BJ (cell line): ENCODE results near the gene TMEM272. TPM values are rescaled to one million over a fixed set of nuclear protein-coding genes. Genes with fewer than 3 reads are reported as not detected.
A peak's percentile ranks its signal among the peaks of the same experiment; 100 is the strongest.

Source experiments
- CTCF ChIA-PET: fragments of 350-600 bp; formaldehyde crosslinking; extraction: SDS; loops from one replicate; lab custom pipeline; 2021; ENCODE audit warnings: antibody characterized with exemption, inconsistent platforms; lab: Yijun Ruan, JAX
- POLR2A ChIA-PET: fragments of 300-600 bp; sonication (Branson Sonifier 250); formaldehyde crosslinking; extraction: SDS; loops from one replicate; lab custom pipeline; 2021; ENCODE audit warnings: antibody characterized with exemption; lab: Charles Lee
- DNase-seq: peaks from one replicate; pipeline ENCODE4 v3.0.0-alpha.2; 2011; ENCODE audit warnings: low read depth
- H3K27me3 ChIP-seq: 2 replicates; pipeline ENCODE4 v1.6.0; 2011; ENCODE audit warnings: low read length; ENCODE audit not compliant: control insufficient read depth, insufficient read depth
- H3K36me3 ChIP-seq: 2 replicates; pipeline ENCODE4 v1.5.1; 2011; ENCODE audit warnings: low read length; ENCODE audit not compliant: control insufficient read depth, insufficient read depth
- H3K4me3 ChIP-seq: 2 replicates; pipeline ENCODE4 v1.5.1; 2011; ENCODE audit warnings: low read depth, mild to moderate bottlenecking, control low read depth, low read length
- polyA plus RNA-seq: library from polyadenylated mRNA; depleted of rRNA; stranded (reverse); fragments of >200 nt; gene quantifications from 2 replicates; pipeline ENCODE4 v1.2.3, GENCODE V29; 2011
- TF ChIP-seq, protein P1 (sequence below): IDR thresholded peaks from 2 replicates; pipeline ENCODE4 v1.5.1; 2011; ENCODE audit warnings: low read depth, mild to moderate bottlenecking, control low read depth, inconsistent platforms, low read length, moderate library complexity; ENCODE audit not compliant: insufficient read depth

Gene TMEM272
- polyA plus RNA-seq, 1 experiment: not detected

- DNase-seq: no peak
- Histone ChIP-seq H3K27me3 (peaks cover 21% of the 10 kb centered on the region), H3K36me3 (no peaks in the 10 kb centered on the region), H3K4me3 (no peak overlapping the region)
- TF ChIP-seq, protein P1, sequence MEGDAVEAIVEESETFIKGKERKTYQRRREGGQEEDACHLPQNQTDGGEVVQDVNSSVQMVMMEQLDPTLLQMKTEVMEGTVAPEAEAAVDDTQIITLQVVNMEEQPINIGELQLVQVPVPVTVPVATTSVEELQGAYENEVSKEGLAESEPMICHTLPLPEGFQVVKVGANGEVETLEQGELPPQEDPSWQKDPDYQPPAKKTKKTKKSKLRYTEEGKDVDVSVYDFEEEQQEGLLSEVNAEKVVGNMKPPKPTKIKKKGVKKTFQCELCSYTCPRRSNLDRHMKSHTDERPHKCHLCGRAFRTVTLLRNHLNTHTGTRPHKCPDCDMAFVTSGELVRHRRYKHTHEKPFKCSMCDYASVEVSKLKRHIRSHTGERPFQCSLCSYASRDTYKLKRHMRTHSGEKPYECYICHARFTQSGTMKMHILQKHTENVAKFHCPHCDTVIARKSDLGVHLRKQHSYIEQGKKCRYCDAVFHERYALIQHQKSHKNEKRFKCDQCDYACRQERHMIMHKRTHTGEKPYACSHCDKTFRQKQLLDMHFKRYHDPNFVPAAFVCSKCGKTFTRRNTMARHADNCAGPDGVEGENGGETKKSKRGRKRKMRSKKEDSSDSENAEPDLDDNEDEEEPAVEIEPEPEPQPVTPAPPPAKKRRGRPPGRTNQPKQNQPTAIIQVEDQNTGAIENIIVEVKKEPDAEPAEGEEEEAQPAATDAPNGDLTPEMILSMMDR: no peak
- ChIA-PET CTCF (no interaction called here), POLR2A (no interaction called here)
These were observed 26.7 kb downstream of the TMEM272 start for GRCh38 chr13:51818276-51818675.

DNA sequence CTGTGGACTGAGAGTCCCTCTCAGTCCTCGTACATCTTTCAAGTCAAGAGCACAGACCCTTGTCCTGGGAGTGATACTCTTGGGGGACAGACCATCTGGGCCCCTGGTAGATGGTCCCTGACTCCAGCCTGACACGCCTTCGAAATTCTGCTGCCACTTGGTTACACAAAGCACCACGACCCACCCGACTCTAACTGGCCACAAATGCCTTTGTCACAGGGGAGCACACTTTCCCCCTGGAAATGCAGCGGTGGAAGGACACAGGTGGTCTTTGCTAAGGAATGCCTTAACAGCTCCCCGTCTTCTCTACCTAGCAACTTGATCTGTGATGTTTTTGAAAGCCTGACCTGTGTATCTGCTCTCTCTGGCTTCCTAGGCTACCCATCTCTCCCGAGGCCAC lies 27.3 kb downstream of the TMEM272 start:
- Histone ChIP-seq H3K36me3 (no peaks in the 10 kb centered on the region), H3K4me3 (no peak overlapping the region), H3K27me3 (peaks cover 21% of the 10 kb centered on the region)
- TF ChIP-seq, protein P1: no peak
- ChIA-PET CTCF (no interaction called here), POLR2A (no interaction called here)
- no peak for DNase-seq

GRCh38 chr13:51816604-51817249 lies 28.2 kb downstream of the TMEM272 start:
- H3K36me3 ChIP-seq: no peaks in the 10 kb centered on the region
- POLR2A ChIA-PET: no interaction called here
- H3K4me3 ChIP-seq: no peak overlapping the region
- DNase-seq: no peak
- CTCF ChIA-PET: interaction anchor here (1.0 to 4.8 kb wide), 8 partner anchors 10 to 668 kb away, joined by 3 to 42 read pairs (median 12); partner anchors contain the start of gene NEK5
- TF ChIP-seq, protein P1: no peak
- H3K27me3 ChIP-seq: peaks cover 20% of the 10 kb centered on the region

DNA sequence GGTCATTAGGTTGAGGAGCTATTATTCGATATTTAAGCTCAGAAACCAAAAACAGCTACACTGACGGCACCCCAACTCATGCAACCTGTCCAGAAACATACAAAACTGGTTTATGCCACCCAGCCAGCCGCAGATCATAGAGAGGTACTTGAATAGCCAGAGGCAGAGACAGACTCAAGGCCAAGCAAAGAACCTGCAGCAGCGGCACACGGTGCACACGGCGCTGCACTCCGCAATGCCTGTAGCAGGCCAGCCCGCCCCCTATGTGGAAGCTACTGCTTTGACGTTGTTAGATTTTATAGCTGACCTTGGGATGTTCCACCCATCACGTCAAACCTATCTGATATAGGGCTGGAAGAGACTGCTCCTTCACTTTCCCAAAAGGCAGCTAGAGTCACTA lies 29.1 kb downstream of the TMEM272 start:
- Histone ChIP-seq H3K4me3 (no peak overlapping the region), H3K36me3 (no peaks in the 10 kb centered on the region), H3K27me3 (peaks cover 20% of the 10 kb centered on the region)
- POLR2A ChIA-PET: interaction anchor here (0.6 kb wide), 1 partner anchor 338 kb away, joined by 4 read pairs; no protein-coding TSS in a partner anchor
- TF ChIP-seq, protein P1: no peak
- CTCF ChIA-PET: interaction anchor here (0.5 to 4.8 kb wide), 14 partner anchors 10 to 667 kb away, joined by 3 to 42 read pairs (median 4); partner anchors contain the start of gene NEK5
- DNase-seq: no peak

GRCh38 chr13:51814825-51815650 lies 29.9 kb downstream of the TMEM272 start:
- Histone ChIP-seq H3K27me3 (peaks cover 20% of the 10 kb centered on the region), H3K36me3 (no peaks in the 10 kb centered on the region), H3K4me3 (no peak overlapping the region)
- DNase-seq: no peak
- ChIA-PET CTCF (interaction anchor here (0.7 to 4.8 kb wide), 19 partner anchors 9 to 421 kb away, joined by 3 to 42 read pairs (median 4); partner anchors contain the start of gene NEK5), POLR2A (no interaction called here)
- TF ChIP-seq, protein P1: peak; percentile 85
